Suprapubic skin (tissue), 4 donors: Measurements from ENCODE around the gene TSPAN14. TPM values are rescaled to one million over a fixed set of nuclear protein-coding genes. Genes with fewer than 3 reads are reported as not detected.
A peak's percentile ranks its signal among the peaks of the same experiment; 100 is the strongest.

Experiments used
- DNase-seq, 2 donors: peaks; one replicate each; pipeline ENCODE4 v3.0.0-alpha.2; 2019; ENCODE audit warnings: low spot score in 2 of 2
- H3K27ac ChIP-seq: fragments of 200-600 bp; sonication (generic); one replicate; pipeline ENCODE4 v1.5.1; 2019
- H3K27me3 ChIP-seq: fragments of 200-600 bp; sonication (generic); one replicate; pipeline ENCODE4 v1.5.1; 2019
- H3K36me3 ChIP-seq: fragments of 200-600 bp; sonication (generic); one replicate; pipeline ENCODE4 v1.5.1; 2019
- H3K4me1 ChIP-seq: fragments of 200-600 bp; sonication (generic); one replicate; pipeline ENCODE4 v1.5.1; 2019
- H3K4me3 ChIP-seq: fragments of 200-600 bp; sonication (generic); one replicate; pipeline ENCODE4 v1.5.1; 2019; ENCODE audit warnings: mild to moderate bottlenecking
- H3K9me3 ChIP-seq: fragments of 200-600 bp; sonication (generic); one replicate; pipeline ENCODE4 v1.5.1; 2019
- CTCF ChIP-seq, 2 donors: fragments of 200-600 bp in 1 of 2; fragments of 450-650 bp in 1 of 2; sonication (generic) in 1 of 2; IDR thresholded peaks; one replicate each; pipeline ENCODE4 v1.5.1; 2016 to 2019; ENCODE audit warnings: antibody characterized with exemption in 2 of 2, mild to moderate bottlenecking in 1 of 2, moderate library complexity in 1 of 2
- EP300 ChIP-seq: sonication (generic); formaldehyde crosslinking; IDR thresholded peaks from one replicate; pipeline ENCODE4 v1.6.1; 2017; ENCODE audit warnings: antibody characterized with exemption
- POLR2A ChIP-seq, 2 donors: fragments of 450-650 bp; IDR thresholded peaks; one replicate each; pipeline ENCODE4 v1.6.1; 2017; ENCODE audit warnings: antibody characterized with exemption in 2 of 2, mild to moderate bottlenecking in 2 of 2, moderate library complexity in 2 of 2
- POLR2AphosphoS5 ChIP-seq, 3 donors: sonication (generic); formaldehyde crosslinking; IDR thresholded peaks; one replicate each; pipeline ENCODE4 v1.6.1; 2017; ENCODE audit warnings: antibody characterized with exemption in 3 of 3
- WGBS: methylation state at CpG from one replicate; pipeline ENCODE4 v1.1.5; 2018; 5-methylcytosine and 5-hydroxymethylcytosine counted together
- total RNA-seq, 4 donors: library from RNA; depleted of rRNA; stranded (reverse); fragments of >200 nt; gene quantifications; one replicate each; pipeline ENCODE4 v1.1.0, GENCODE V29; 2016

Gene TSPAN14
- total RNA-seq, 4 donors from 2014 or later: 99.7 to 145 (median 122) TPM

GRCh38 chr10:80448209-80448942 lies 5.7 kb upstream of the TSPAN14 start:
- H3K9me3 ChIP-seq: no peaks in the 10 kb centered on the region
- no peak overlapping the region for H3K4me3 ChIP-seq
- no peaks in the 10 kb centered on the region for H3K27me3 ChIP-seq
- WGBS: 93% methylated on average over 4 of the region's 4 CpGs
- H3K27ac ChIP-seq: no peak overlapping the region
- no peak for DNase-seq
- no peaks in the 10 kb centered on the region for H3K36me3 ChIP-seq
- TF ChIP-seq CTCF (IDR thresholded peaks at IDR 0.05): no peak
- TF ChIP-seq POLR2A (IDR thresholded peaks at IDR 0.05): no peak
- no peak for TF ChIP-seq POLR2AphosphoS5 (IDR thresholded peaks at IDR 0.05)
- no peak for TF ChIP-seq EP300
- peaks cover 30% of the 10 kb centered on the region for H3K4me1 ChIP-seq

- no peak for TF ChIP-seq POLR2AphosphoS5 (IDR thresholded peaks at IDR 0.05)
- no peak for TF ChIP-seq EP300
- no peak for TF ChIP-seq POLR2A (IDR thresholded peaks at IDR 0.05)
- TF ChIP-seq CTCF (IDR thresholded peaks at IDR 0.05): no peak
- H3K27ac ChIP-seq: no peak overlapping the region
Measured at GRCh38 chr10:80449520-80449919, 4.6 kb upstream of the TSPAN14 start.

GRCh38 chr10:80451132-80451531 lies 3.0 kb upstream of the TSPAN14 start:
- Histone ChIP-seq H3K9me3 (no peaks in the 10 kb centered on the region), H3K4me3 (no peak overlapping the region), H3K36me3 (no peaks in the 10 kb centered on the region), H3K27ac (no peak overlapping the region), H3K27me3 (no peaks in the 10 kb centered on the region), H3K4me1 (peaks cover 25% of the 10 kb centered on the region)
- 92% methylated on average over 1 of the region's 1 CpG for WGBS
- DNase-seq: no peak
- TF ChIP-seq CTCF (IDR thresholded peaks at IDR 0.05): no peak
- TF ChIP-seq EP300: no peak
- TF ChIP-seq POLR2AphosphoS5 (IDR thresholded peaks at IDR 0.05): no peak
- TF ChIP-seq POLR2A (IDR thresholded peaks at IDR 0.05): no peak

More at GRCh38 chr10:80449520-80449919, 4.6 kb upstream of the TSPAN14 start:
- no peaks in the 10 kb centered on the region for H3K27me3 ChIP-seq
- no peak for DNase-seq
- 85% methylated on average over 2 of the region's 2 CpGs for WGBS
- no peak overlapping the region for H3K4me3 ChIP-seq
- no peaks in the 10 kb centered on the region for H3K36me3 ChIP-seq
- H3K9me3 ChIP-seq: no peaks in the 10 kb centered on the region
- H3K4me1 ChIP-seq: peaks cover 23% of the 10 kb centered on the region

- no peak for DNase-seq
- Histone ChIP-seq H3K9me3 (no peaks in the 10 kb centered on the region), H3K4me1 (peaks cover 35% of the 10 kb centered on the region), H3K4me3 (no peak overlapping the region), H3K36me3 (no peaks in the 10 kb centered on the region), H3K27me3 (no peaks in the 10 kb centered on the region), H3K27ac (peak overlapping the region; percentile 12)
- TF ChIP-seq CTCF (IDR thresholded peaks at IDR 0.05) (no peak), EP300 (no peak), POLR2AphosphoS5 (IDR thresholded peaks at IDR 0.05) (no peak), POLR2A (IDR thresholded peaks at IDR 0.05) (no peak)
Measured at GRCh38 chr10:80452069-80452468, 2.0 kb upstream of the TSPAN14 start.

GRCh38 chr10:80452640-80453039 lies 1.5 kb upstream of the TSPAN14 start:
- no peaks in the 10 kb centered on the region for H3K36me3 ChIP-seq
- no peaks in the 10 kb centered on the region for H3K27me3 ChIP-seq
- no peaks in the 10 kb centered on the region for H3K9me3 ChIP-seq
- WGBS: 20% methylated on average over 4 of the region's 4 CpGs
- peaks cover 40% of the 10 kb centered on the region for H3K4me1 ChIP-seq
- no peak overlapping the region for H3K4me3 ChIP-seq
- no peak for TF ChIP-seq EP300
- TF ChIP-seq POLR2AphosphoS5 (IDR thresholded peaks at IDR 0.05): no peak
- TF ChIP-seq CTCF (IDR thresholded peaks at IDR 0.05): no peak
- TF ChIP-seq POLR2A (IDR thresholded peaks at IDR 0.05): no peak
- peak overlapping the region; percentile 91 for H3K27ac ChIP-seq
- no peak for DNase-seq
